ENCODE data around the gene PCDH10.

Gene PCDH10

GRCh38 chr4:133154725-133155124 is 5.6 kb downstream of the PCDH10 start:
- no peaks in the 10 kb centered on the region for H3K9me3 ChIP-seq (ENCODE audit: insufficient read depth, low read length)
- H3K79me2 ChIP-seq (ENCODE audit: insufficient read depth, low read length) = no peaks in the 10 kb centered on the region
- no peaks in the 10 kb centered on the region for H4K20me1 ChIP-seq (ENCODE audit: low read depth, low read length)
- H2AFZ ChIP-seq (ENCODE audit: low read depth, low read length, severe bottlenecking) = no peak overlapping the region
- H3K27me3 ChIP-seq (ENCODE audit: low read length) = no peaks in the 10 kb centered on the region
- no peaks in the 10 kb centered on the region for H3K36me3 ChIP-seq (ENCODE audit: low read length)
- no peaks in the 10 kb centered on the region for H3F3A ChIP-seq (ENCODE audit: insufficient read depth)
- no peaks in the 10 kb centered on the region for H3K9me2 ChIP-seq (replicated peaks; ENCODE audit: insufficient read depth, low read length)
- TF ChIP-seq CTCF (IDR thresholded peaks at IDR 0.05; ENCODE audit: insufficient read depth, low read length, poor library complexity, severe bottlenecking) (peak; percentile 13), EZH2phosphoT487 (conservative IDR thresholded peaks at IDR 0.05; ENCODE audit: low read length) (no peak)
- no peak overlapping the region for H3K27ac ChIP-seq (ENCODE audit: low read depth, low read length)
- H3K4me2 ChIP-seq (ENCODE audit: low read depth, low read length, poor library complexity, severe bottlenecking) = no peak overlapping the region
- no peak overlapping the region for H3K9ac ChIP-seq (ENCODE audit: low read length)
- no peak overlapping the region for H3K4me3 ChIP-seq (ENCODE audit: insufficient read depth, low read length, poor library complexity, severe bottlenecking)

DNA sequence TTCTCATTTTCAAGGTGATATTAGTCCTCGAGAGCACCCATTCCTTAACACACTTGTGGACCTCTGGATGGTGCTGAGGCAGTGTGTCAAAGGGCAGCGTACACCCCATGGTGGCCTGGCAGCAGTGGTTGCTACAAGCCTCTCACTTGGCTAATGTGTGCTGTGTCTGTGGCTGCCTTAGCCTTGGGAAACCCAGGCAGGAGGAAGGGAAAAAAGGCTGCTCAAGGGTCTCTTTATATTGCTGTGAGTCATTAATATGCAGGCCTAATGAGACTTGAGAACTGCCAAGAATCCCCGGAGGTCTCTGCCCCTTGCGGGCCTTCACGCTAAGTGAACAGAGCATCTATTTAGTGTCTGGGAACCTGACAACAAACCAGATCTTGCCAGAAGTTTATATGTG is 7.0 kb downstream of the PCDH10 start:
- Histone ChIP-seq H3K27me3 (ENCODE audit: low read length) (no peaks in the 10 kb centered on the region), H3K9me2 (replicated peaks; ENCODE audit: insufficient read depth, low read length) (no peaks in the 10 kb centered on the region), H3K27ac (ENCODE audit: low read depth, low read length) (no peak overlapping the region), H3K9me3 (ENCODE audit: insufficient read depth, low read length) (no peaks in the 10 kb centered on the region), H3K9ac (ENCODE audit: low read length) (no peak overlapping the region), H3K4me3 (ENCODE audit: insufficient read depth, low read length, poor library complexity, severe bottlenecking) (no peak overlapping the region), H3K4me2 (ENCODE audit: low read depth, low read length, poor library complexity, severe bottlenecking) (no peak overlapping the region), H4K20me1 (ENCODE audit: low read depth, low read length) (no peaks in the 10 kb centered on the region), H2AFZ (ENCODE audit: low read depth, low read length, severe bottlenecking) (peak overlapping the region; percentile 34), H3K79me2 (ENCODE audit: insufficient read depth, low read length) (no peaks in the 10 kb centered on the region), H3K36me3 (ENCODE audit: low read length) (no peaks in the 10 kb centered on the region), H3F3A (ENCODE audit: insufficient read depth) (no peaks in the 10 kb centered on the region)
- TF ChIP-seq EZH2phosphoT487 (conservative IDR thresholded peaks at IDR 0.05; ENCODE audit: low read length) (no peak), CTCF (IDR thresholded peaks at IDR 0.05; ENCODE audit: insufficient read depth, low read length, poor library complexity, severe bottlenecking) (no peak)

- Histone ChIP-seq H3K4me2 (ENCODE audit: low read depth, low read length, poor library complexity, severe bottlenecking) (no peak overlapping the region), H3K9me2 (replicated peaks; ENCODE audit: insufficient read depth, low read length) (no peaks in the 10 kb centered on the region), H3K9me3 (ENCODE audit: insufficient read depth, low read length) (no peaks in the 10 kb centered on the region), H4K20me1 (ENCODE audit: low read depth, low read length) (no peaks in the 10 kb centered on the region), H3F3A (ENCODE audit: insufficient read depth) (no peaks in the 10 kb centered on the region), H3K27ac (ENCODE audit: low read depth, low read length) (no peak overlapping the region), H3K9ac (ENCODE audit: low read length) (no peak overlapping the region), H3K79me2 (ENCODE audit: insufficient read depth, low read length) (no peaks in the 10 kb centered on the region), H3K4me3 (ENCODE audit: insufficient read depth, low read length, poor library complexity, severe bottlenecking) (no peak overlapping the region), H3K36me3 (ENCODE audit: low read length) (no peaks in the 10 kb centered on the region), H3K27me3 (ENCODE audit: low read length) (no peaks in the 10 kb centered on the region), H2AFZ (ENCODE audit: low read depth, low read length, severe bottlenecking) (no peak overlapping the region)
- no peak for TF ChIP-seq CTCF (IDR thresholded peaks at IDR 0.05; ENCODE audit: insufficient read depth, low read length, poor library complexity, severe bottlenecking)
- TF ChIP-seq EZH2phosphoT487 (conservative IDR thresholded peaks at IDR 0.05; ENCODE audit: low read length) = no peak
Observed at GRCh38 chr4:133156556-133156955, 7.5 kb downstream of the PCDH10 start.

Measured in SU-DHL-6 (cell line).